GM18502 (cell line): Measurements from ENCODE around the gene ZNF778.

Experiments used
- ATAC-seq: cut with Tn5 transposase; IDR thresholded peaks from one replicate; pipeline ENCODE4 v1.9.1; 2021; ENCODE audit warnings: mild to moderate bottlenecking; ENCODE audit not compliant: unreplicated experiment, poor library complexity

ZNF778 gene

GRCh38 chr16:89217388-89218191 is at the start of gene ZNF778:
TSS of gene ZNF778 (plus strand) at chr16:89217703. CDS start at chr16:89221128, 3,425 bp downstream.
- ATAC-seq = peak; percentile 80

GRCh38 chr16:89168381-89169189 is 48.9 kb upstream of the ZNF778 start:
- no peak for ATAC-seq

- ATAC-seq = no peak
Measured at GRCh38 chr16:89169778-89170177, 47.7 kb upstream of the ZNF778 start.

- ATAC-seq = no peak
Measured at GRCh38 chr16:89170346-89171215, 46.9 kb upstream of the ZNF778 start.

GRCh38 chr16:89171216-89172170 is 46.0 kb upstream of the ZNF778 start, which contains the start of gene CDH15:
TSS of gene CDH15 (plus strand) at chr16:89171748. CDS start at chr16:89171832, 84 bp downstream.
- ATAC-seq = peak; percentile 89

GRCh38 chr16:89172171-89172527 is 45.4 kb upstream of the ZNF778 start:
- no peak for ATAC-seq

- ATAC-seq = no peak
Measured at GRCh38 chr16:89172528-89173173, 44.9 kb upstream of the ZNF778 start.

GRCh38 chr16:89173174-89173921 is 44.2 kb upstream of the ZNF778 start:
- no peak for ATAC-seq

- no peak for ATAC-seq
Measured at GRCh38 chr16:89174055-89174827, 43.3 kb upstream of the ZNF778 start.

- no peak for ATAC-seq
Measured at GRCh38 chr16:89174877-89175276, 42.6 kb upstream of the ZNF778 start.

GRCh38 chr16:89175280-89176146 is 42.0 kb upstream of the ZNF778 start:
- no peak for ATAC-seq

- ATAC-seq = no peak
Measured at GRCh38 chr16:89176147-89176690, 41.3 kb upstream of the ZNF778 start.

- ATAC-seq = no peak
Measured at GRCh38 chr16:89176717-89177116, 40.8 kb upstream of the ZNF778 start.

GRCh38 chr16:89177501-89177900 is 40.0 kb upstream of the ZNF778 start:
- no peak for ATAC-seq

GRCh38 chr16:89178453-89179147 is 38.9 kb upstream of the ZNF778 start:
- ATAC-seq = no peak

GRCh38 chr16:89179148-89179484 is 38.4 kb upstream of the ZNF778 start:
- no peak for ATAC-seq
